CD4-positive, alpha-beta T cell treated with Interleukin-6 at 100 ng/mL for 8 hours (primary cell): Measurements from ENCODE around the gene NPM1.
"Not testable (repeated sequence)": the region's sequence is repeated elsewhere in the genome, so short reads cannot be mapped to it uniquely, and the experiment has no call there.

Experiments
- DNase-seq: peaks from one replicate; pipeline ENCODE4 v3.0.0-alpha.2; 2020; ENCODE audit warnings: mixed read lengths, low spot score

The NPM1 gene, protein sequence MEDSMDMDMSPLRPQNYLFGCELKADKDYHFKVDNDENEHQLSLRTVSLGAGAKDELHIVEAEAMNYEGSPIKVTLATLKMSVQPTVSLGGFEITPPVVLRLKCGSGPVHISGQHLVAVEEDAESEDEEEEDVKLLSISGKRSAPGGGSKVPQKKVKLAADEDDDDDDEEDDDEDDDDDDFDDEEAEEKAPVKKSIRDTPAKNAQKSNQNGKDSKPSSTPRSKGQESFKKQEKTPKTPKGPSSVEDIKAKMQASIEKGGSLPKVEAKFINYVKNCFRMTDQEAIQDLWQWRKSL

DNA sequence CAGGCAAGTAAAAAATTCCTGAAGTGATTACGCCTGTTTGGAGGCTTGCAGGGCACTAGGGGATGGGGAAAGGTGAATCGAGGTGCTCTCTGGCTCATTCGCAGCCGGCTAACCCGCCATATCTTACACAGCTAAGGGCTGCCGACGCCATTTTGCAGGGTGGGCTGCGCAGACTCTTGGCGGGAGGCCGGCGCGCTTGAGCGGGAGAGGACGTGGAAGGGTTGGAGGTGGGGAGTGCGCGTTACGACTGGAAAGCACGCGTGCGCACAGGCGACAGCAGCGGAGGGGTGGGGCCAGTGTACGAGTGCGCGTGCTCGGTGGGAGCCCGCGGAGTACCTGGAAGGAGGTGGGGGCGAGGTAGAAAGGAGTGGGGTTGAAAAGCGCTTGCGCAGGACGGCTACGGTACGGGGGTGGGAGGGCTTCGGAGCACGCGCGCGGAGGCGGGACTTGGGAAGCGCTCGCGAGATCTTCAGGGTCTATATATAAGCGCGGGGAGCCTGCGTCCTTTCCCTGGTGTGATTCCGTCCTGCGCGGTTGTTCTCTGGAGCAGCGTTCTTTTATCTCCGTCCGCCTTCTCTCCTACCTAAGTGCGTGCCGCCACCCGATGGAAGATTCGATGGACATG lies at the start of gene NPM1:
NPM1 (plus strand) TSS at position 505 of the 625 bp plus-strand sequence; CDS start at position 605, 100 bp downstream.
- peak; percentile 99 for DNase-seq

DNA sequence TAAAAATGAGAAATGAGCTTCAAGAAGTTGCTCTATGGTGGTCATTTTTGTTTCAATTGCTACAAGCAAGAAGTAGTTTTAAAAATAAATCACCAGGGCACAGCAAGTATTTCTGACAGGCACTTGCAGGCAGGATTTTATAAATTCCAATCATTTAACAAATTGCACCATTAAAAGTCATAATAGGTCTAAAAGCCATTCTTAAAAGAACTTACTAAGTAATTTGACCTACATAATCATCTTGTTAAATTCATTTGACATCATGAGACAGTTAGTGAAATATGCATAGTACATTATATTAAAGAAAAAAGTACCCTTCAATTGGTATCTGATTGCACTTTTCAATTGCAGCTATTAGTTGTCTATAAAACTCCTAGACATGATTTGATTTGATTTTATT lies 47.6 kb upstream of the NPM1 start:
- no peak for DNase-seq

DNA sequence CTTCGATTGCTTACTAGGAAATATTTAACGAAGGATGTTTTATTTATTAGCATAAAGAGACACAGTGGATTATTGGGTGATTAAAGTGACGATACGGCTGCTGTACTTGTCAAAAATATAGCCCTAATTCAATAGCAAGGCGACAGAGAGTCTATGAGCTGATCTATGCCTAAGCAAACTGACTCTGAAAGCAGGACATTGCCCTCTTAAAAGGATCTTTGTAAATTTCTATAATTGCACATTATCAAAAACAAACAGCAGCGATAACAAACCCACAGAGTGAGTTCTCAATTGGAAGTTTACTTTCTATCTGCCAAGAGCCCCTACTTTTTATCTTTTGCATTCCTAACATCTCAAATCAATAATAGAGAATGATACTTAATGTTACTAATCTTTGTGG lies 47.2 kb upstream of the NPM1 start:
- DNase-seq, result no peak

DNA sequence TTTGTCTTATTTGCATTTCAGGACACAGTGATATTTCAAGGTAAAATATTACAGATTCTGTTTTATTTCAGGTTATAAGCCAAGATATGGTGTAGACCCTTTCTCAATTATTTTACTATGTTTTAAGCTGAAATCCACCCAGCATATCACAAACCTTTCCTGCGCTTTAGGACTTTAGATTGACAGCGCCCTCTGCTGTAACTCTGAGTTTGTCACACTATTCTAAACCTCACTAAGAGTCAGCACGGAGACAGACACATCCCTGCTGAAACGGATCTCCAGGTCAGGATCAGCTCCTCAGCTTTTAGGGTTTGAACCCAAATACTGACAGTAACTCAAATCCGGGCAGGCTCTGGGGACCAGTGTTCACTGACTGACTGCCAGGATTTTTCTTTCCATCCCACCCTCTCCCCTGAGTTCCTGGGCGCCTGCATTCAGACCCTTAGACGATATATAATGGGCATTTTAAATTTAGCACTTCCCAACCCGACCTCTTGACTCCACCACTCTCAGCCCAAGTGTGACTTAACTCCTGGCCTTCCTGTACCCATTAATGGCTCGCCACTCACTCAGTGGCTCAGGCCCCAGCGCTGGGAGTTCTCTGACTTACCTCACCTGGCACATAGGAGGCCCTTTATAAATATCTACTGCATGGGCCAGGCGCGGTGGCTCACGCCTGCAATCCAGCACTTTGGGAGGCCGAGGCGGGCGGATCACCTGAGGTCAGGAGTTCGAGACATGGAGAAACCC lies 45.1 kb upstream of the NPM1 start:
- no peak for DNase-seq

DNA sequence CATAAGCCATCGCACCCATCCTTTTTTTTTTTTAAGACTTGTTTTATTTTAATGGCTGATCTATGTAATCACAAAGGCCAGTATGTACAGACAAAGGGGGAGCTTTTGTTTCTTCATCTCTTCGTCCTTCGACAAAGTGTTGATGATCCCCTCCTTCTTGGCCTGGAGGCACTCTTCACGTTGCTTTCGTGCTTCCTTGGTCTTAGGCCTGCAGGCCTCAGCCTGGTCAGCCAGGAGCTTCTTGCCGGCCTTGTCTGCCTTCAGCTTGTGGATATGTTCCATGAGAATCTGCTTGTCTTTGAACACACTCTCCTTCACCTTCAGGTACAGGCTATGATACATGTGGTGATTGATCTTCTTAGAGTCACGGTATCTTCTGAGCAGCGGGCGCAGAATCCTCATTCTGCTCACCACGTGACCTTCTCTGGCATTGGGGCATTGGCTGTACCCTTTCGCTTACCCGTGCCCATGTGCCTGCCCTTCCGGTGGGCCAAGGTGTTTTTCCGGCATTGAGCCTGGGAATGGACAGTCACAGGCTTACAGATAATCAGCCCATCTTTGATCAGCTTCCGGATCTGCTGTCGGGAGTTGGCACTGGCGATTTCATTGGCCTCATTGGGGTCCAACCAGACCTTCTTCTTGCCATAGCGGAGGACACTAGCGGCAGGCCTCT lies 42.6 kb upstream of the NPM1 start:
- DNase-seq, result no peak

DNA sequence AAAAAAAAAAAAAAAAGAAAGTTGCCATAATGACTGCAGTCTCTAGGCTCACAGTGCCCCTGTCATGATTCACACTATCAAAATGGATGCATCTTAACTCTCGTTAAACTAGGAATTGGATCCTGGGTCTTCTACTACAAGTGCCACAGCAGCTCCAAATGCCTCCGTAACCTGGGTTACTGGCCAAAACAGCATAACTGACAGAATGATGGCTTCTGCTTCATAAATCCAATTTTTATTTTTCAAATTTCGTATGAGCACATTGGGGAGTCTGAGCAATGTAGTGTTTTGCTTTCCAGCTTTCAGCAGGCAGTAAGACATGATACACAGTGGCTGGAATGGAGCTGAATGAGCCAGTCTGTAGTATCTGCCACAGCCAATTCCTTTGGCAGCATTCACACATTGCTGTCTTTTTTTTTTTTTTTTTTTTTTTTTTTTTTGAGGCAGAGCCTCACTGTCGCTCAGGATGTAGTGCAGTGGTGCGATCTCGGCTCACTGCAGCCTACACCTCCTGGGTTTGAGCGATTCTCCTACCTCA lies 36.0 kb upstream of the NPM1 start:
- DNase-seq, result no peak

DNA sequence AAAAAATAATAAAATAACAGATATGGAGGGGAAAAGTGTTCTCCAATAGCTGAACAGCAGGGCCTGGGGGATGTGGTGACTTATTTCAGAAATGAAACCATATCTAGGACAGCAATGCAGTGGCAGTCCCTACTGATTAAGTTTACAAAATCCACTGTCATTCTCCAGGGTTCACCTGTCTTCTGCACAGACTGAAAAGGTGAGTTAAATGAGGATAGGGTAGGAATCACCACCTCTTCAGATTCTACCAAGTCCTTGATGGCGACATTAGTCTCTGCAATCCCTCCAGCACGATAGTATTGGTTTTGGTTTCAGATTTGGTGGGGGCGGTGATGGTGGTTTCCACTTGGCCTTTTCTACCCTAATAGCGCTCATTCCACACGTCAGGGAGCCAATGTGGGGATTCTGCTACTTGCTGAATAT lies 32.3 kb upstream of the NPM1 start:
- no peak for DNase-seq

DNA sequence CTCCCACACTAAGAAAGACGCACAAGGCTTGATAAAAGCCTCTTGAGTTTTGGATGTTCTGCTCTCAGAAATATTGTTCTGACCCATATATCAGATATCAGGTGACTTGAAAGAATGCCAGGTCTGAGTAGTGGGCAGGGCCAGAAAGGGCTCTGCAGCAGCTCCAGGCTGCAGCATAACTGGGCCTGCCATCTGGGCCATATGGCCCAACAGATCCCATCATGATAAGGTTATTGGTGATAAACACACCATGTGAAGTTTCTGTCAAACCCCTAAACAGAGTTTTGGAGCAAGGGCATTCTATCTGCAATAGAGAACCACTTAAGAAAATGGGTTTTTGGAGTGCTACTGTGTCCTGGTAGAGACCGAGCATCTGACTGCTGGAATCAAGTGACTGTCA lies 29.8 kb upstream of the NPM1 start:
- DNase-seq, result no peak

DNA sequence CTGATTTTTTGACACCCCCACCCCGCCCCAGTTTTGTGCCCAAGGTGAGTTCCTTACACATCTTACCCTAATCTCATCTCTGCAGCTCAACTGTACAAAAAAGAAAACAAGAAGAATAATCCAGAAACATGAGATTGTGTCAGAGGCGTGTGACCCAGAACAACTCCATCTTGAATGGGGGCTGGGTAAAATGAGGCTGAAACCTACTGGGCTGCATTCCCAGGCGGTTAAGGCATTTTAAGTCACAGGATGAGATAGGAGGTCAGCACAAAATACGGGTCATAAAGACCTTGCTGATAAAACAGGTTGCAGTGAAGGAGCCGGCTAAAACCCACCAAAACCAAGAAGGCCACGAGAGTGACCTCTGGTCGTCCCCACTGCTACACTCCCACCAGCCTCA lies 26.5 kb upstream of the NPM1 start:
- not testable (repeated sequence) for DNase-seq

DNA sequence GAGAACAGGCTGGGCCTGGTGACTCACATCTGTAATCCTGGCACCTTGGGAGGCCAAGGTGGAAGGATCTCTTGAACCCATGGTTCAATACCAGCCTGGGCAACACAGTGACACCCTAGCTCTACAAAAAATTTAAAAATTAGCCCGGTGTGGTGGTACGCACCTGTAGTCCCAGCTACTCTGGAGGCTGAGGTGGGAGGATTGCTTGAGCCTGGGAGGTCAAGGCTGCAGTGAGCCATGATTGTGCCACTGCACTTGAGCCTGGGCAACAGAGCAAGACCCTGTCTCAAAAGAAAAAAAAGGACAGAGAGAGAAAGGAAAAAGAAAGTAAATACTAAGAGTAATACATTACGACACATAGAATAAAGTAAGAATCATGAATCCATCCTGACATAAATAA lies 24.4 kb upstream of the NPM1 start:
- not testable (repeated sequence) for DNase-seq

DNA sequence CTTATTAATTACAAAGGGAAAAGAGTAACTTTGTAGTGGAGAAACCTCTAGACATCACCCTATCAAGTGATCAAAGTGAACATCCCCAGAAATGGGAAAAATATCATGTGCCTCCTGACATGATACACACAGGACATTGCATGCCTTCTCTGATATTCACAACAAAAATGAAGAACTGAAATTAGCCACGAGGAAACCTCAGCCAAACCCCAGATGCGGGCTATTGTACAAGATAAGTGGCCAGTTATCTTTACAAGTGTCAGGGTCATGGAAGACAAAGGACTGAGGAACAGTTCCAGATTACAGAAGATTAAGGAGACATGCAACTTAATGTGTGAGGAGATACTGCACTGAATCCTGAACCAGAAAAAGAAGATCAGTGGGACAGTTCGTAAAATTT lies 23.8 kb upstream of the NPM1 start:
- DNase-seq, result no peak

DNA sequence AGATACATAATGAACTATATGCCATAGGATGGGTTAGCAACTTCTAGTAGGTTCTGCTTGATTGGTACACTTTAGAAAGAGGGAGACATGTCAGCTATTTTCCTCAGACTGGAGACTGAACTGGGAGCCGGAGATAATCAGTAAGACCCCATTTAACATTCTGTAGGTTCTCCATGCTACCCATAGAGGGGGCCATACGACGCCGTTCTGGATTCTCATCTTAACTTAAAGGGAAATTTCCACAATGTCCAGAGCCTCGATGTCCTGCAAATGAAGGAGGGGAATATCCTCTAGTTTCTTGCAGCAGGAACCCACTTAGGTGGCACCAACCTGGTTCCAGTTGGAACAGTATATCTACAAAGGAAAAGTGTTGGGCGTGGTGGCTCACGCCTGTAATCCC lies 22.3 kb upstream of the NPM1 start:
- no peak for DNase-seq

DNA sequence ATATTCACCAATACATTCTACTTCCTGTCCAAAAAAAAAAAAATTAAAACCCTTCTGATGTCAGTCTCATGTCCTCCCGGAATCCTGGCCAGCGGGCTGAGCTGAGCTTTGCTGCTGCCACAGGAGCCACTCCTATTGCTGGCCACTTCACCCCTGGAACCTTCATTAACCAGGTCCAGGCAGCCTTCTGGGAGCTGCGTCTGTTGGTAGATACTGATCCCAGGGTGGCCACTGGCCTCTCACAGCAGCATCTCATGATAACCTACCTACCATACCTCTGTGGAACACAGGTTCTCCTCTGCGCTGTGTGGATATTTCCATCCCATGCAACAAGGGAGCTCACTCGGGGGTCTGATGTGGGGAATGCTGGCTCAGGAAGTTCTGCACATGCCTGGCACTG lies 21.0 kb upstream of the NPM1 start:
- DNase-seq, result no peak

DNA sequence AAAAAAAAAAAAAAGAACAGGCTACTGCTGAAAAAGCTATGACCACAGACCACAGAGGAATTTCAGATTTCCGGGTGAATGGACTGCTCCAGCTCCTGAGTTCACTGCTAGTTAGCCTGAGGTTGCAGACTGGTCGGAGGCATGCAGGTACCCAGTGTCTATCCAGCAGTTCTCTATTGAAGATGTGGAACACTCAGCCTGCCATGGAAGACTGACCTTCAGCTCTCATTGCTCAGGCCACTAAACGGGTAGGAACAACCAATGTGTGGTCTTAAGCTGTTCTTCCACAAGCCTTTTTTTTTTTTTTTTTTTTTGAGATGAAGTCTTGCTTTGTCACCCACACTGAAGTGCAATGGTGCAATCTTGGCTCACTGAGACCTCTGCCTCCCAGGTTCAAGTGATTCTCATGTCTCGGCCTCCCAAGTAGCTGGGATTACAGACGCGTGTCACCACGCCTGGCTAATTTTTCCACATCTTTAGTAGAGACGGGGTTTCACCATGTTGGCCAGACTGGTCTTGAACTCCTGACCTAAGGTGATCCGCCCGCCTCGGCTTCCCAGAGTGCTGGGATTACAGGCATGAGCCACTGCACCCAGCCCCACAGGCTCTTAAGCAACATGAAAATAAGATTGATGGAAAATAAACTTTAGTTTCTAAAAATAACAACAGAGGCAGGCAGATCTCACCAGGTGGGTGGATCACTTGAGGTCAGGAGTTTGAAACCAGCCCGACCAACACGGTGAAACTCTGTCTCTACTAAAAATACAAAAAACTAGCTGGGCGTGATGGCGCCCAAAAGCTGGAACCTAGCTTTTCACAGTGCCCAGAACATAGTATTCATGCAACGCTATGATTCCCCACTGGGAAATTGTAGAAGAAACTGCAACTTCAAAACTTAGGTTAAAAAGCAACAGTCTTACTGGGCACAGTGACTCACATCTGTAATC lies 20.0 kb upstream of the NPM1 start:
- DNase-seq, result no peak

DNA sequence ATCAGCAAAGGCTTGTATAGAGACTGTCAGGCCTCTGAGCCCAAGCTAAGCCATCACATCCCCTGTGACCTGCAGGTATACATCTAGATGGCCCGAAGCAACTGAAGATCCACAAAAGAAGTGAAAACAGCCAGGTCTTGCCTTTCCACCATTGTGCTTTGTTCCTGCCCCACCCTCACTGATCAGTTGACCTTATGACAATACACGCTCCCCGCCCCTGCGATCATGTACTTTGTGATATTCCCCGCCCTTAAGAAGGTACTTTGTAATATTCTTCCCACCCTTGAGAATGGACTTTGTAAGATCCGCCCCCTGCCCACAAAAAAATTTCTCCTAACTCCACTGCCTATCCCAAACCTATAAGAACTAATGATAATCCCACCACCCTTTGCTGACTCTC lies 18.6 kb upstream of the NPM1 start:
- no peak for DNase-seq

DNA sequence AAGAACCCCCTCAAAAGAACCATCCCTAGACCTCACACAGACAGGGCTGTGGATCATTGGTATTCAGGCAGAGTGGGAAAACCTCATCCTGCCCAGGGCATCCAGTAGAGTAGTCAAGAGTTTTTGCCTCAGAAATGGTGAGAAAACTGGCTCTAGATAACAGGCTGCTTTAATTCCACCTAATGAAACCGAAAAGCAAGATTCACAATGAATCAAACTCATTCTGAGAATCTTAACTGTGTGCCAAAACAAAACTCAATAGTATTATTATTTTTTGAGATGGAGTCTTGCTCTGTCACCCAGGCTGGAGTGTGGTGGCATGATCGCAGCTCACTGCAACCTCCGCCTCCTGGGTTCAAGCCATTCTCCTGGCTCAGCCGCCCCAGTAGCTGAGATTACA lies 17.8 kb upstream of the NPM1 start:
- no peak for DNase-seq

DNA sequence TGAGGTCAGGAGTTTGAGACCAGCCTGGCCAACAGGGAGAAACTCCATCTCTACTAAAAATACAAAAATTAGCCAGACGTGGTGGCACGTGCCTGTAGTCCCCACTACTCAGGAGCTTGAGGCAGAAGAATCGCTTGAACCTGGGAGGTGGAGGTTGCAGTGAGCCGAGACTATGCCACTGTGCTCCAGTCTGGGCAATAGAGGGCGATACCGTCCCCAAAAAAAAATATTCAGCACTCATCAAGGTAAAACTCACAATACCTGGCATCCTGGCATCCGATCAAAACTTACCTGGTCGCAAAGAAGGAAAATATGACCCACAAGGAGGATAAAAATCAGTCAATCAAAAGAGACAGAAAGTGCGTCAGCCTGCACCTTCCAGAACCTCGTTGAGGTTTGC lies 16.8 kb upstream of the NPM1 start:
- DNase-seq, result not testable (repeated sequence)

DNA sequence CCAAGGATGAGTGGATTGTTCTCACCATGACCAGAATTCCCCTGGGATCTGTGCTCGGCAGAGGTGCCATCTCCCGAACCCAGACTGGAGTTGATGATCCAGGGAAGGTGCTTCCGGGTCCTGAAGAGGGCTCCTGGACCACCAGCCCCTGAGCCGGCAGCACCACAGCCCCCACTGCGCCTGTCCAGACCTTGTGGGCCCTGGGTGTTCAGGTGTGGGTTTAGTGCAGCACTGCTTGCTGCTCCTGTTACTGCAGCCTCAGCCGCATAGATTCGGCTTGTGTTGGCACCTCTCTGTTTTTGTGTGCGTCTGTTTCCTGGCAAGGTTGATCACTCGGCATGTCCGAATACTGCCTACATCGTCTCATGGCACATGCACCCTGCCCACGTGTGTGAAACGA lies 16.3 kb upstream of the NPM1 start:
- DNase-seq, result no peak

DNA sequence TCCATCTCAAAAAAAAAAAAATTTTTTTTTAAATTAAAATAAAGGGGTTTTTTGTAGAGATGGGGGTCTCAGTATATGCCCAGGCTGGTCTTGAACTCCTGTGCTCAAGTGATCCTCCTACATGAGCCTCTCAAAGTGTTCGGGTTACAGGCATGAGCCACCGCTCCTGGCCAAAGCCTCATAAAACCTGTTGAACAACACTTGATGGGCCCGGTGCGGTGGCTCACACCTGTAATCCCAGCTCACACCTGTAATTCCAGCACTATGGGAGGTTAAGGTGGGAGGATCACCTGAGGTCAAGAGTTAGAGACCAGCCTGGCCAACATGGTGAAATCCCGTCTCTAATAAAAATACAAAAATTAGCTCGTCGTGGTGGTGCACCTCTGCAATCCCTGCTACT lies 7.7 kb upstream of the NPM1 start:
- no peak for DNase-seq

DNA sequence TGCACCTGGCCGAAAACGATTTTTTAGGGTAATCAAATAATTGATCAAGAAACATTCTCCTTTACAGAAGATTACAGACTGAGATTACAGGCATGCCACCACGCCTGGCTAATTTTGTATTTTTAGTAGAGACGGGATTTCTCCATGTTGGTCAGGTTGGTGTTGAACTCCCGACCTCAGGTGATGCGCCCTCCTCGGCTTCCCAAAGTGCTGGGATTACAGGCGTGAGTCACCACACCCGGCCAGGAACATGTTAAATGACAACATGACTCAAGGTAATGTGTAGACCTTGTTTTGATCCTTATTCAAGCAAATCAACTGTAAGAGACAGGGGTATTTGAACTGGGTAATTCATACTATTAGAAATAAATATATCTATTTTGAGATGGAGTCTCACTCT lies 3.2 kb upstream of the NPM1 start:
- not testable (repeated sequence) for DNase-seq

DNA sequence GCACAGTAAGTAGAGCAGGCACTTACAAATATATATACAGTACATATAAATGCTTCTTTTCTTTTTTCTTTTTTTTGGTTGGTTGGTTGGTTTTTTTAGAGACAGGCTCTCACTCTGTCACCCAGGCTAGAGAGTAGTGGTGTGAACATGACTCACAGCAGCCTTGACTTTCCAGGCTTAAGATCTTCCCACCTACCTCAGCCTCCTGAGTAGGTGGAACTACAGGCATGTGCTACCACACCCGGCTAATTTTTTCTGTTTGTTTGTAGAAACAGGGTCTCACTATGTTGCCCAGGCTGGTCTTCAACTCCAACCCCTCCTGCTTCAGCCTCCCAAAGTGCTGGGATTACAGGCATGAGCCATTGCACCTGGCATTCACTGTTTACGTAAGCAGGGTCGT lies 2.6 kb upstream of the NPM1 start:
- DNase-seq, result not testable (repeated sequence)
